HL-60 (cell line): Measurements from ENCODE around the gene MPPED1.

Source experiments
- DNase-seq, 2 experiments: peaks; one replicate each; pipeline ENCODE4 v3.0.0-alpha.2; 2010 to 2020; ENCODE audit warnings: low read depth in 1 of 2, low spot score in 1 of 2
- H3K27ac ChIP-seq: fragments of 250-450 bp; sonication (Bioruptor Pico); replicated peaks from 2 replicates; pipeline ENCODE4 v1.5.1; 2020; ENCODE audit warnings: mild to moderate bottlenecking, moderate library complexity
- H3K27me3 ChIP-seq: fragments of 250-450 bp; sonication (Bioruptor Pico); 2 replicates; pipeline ENCODE4 v1.5.1; 2021; ENCODE audit warnings: mild to moderate bottlenecking, moderate library complexity; ENCODE audit not compliant: insufficient read depth, poor library complexity, severe bottlenecking
- H3K4me3 ChIP-seq: replicated peaks from 2 replicates; pipeline ENCODE4 v1.5.1; 2011; ENCODE audit warnings: mild to moderate bottlenecking, control low read depth, low read length; ENCODE audit not compliant: insufficient read depth
- CTCF ChIP-seq: IDR thresholded peaks from one replicate; pipeline ENCODE4 v1.5.1; 2011; ENCODE audit warnings: low read length, control low read depth, inconsistent platforms; ENCODE audit not compliant: insufficient read depth
- GABPA ChIP-seq: IDR thresholded peaks from 2 replicates; pipeline ENCODE4 v1.6.1; 2012; ENCODE audit warnings: low read depth
- POLR2AphosphoS5 ChIP-seq: IDR thresholded peaks from 2 replicates; pipeline ENCODE4 v1.6.1; 2012; ENCODE audit warnings: low read depth
- REST ChIP-seq: IDR thresholded peaks from 2 replicates; pipeline ENCODE4 v1.6.1; 2012; ENCODE audit warnings: low read depth; ENCODE audit not compliant: insufficient replicate concordance
- SPI1 ChIP-seq: IDR thresholded peaks from 2 replicates; pipeline ENCODE4 v1.6.1; 2012; ENCODE audit warnings: low read depth, mild to moderate bottlenecking, borderline replicate concordance

MPPED1 gene

DNA sequence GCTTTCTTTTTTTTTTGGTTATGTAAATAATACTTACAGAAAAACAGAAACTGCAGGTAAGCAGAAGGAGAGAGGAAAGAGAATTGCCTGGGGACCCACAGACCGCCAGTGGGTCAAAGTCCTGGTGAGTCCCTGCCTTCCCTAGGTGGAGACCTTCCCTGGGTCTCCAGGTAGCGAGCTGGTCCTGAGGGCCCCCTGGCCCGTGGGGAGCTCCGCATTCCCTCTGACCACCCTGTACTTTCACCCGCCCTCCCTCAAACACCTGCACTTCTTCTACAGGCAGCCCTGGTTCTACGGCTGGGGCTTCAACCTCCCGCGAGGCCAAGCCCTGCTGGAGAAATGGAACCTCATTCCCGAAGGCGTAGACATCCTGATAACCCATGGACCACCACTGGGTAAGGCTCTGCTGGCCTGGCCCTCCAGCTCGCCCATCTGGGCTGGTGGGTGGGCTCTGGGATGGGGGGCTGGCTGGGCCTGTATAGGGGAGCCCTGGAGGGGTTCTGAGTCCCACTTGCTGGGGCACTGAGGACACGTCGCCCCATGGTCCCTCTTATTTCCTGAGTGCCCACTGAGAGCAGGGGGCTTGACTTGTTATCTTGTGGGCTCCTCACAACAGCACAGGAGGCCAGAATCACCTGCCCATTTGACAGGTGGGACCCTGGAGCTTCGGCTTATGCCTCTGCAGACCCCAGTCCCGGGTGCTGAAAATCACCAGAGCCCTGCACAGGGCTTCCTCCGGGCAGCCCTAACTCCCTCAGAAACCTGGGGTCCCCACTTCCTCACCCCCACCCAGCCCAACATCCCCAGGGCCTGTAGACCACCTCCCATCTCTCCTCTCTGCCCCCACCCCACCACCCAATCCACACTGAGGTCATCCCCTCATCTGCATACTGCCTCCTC is 86.4 kb downstream of the MPPED1 start:
- H3K27me3 ChIP-seq = no peaks in the 10 kb centered on the region
- H3K27ac ChIP-seq = no peak overlapping the region
- no peak for DNase-seq
- no peak overlapping the region for H3K4me3 ChIP-seq
- TF ChIP-seq GABPA = no peak
- no peak for TF ChIP-seq POLR2AphosphoS5
- no peak for TF ChIP-seq CTCF
- no peak for TF ChIP-seq SPI1
- no peak for TF ChIP-seq REST

DNA sequence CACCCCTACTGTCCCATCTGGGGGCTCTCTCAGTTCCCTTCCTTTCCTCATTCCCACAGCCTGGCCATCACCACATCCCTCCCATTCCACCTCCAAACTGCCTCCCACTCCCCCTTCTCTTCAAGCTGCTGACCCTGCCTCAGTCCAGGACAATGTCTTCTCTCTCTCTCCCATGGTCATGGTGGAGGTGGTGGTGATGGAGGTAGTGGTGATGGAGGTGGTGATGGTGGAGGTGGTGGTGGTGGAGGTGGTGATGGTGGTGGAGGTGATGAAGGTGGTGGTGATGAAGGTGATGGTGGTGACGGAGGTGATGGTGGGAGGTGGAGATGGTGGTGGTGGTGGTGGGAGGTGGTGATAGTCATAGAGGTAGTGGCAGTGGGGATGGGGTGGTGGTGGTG is 87.0 kb downstream of the MPPED1 start:
- Histone ChIP-seq H3K27me3 (no peaks in the 10 kb centered on the region), H3K4me3 (no peak overlapping the region), H3K27ac (no peak overlapping the region)
- no peak for TF ChIP-seq SPI1
- no peak for TF ChIP-seq POLR2AphosphoS5
- TF ChIP-seq GABPA = no peak
- DNase-seq = no peak

DNA sequence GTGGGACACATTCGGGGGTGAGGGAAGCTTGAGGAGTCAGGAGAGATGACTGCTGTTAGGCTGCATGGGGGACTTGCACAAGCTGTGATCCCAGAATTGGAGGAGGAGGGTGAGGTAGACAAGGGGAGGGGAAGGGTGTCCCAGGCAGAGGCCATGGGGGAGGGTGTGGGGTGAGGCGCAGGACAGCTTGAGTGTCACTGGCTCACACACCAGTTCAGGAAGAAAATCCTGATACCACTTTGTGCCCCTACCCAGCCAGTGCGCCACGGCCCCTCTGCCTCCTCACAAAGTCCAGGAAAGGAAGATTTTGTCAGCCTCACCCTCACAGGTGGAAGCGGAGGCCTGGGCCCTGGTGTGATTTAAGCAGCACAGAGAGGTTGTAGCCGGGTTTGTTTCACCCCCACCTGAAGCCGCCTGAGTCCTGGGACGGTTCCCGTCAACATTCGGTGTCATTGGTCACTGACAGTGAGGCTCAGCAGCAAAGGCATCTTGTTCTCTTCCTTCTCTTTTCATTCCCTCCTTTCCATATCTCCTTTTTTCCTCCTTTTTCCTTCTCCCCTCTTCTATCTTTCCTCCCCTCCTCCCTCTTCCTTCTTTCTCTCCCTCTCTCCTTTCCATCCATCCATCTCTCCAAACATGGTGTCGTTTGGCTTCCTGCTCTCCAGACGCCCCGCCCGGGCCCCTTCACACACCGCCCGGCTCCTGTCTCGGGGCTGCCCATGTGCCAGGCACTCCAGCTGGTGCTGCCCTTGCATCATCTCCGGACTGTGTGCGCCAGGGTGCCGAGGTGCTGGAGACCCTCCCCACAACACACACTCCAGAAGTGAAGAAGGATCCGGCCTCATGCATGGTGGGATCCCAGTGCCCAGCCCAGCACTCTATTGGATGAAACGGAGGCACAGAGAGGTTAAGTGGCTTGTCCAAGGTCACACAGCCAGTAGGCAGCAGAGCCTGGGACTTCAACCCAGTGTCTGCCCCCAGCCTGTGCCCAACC is 89.3 kb downstream of the MPPED1 start:
- no peak overlapping the region for H3K27ac ChIP-seq
- H3K27me3 ChIP-seq = no peaks in the 10 kb centered on the region
- DNase-seq = no peak
- TF ChIP-seq SPI1 (no peak), REST (no peak), CTCF (no peak), POLR2AphosphoS5 (no peak), GABPA (no peak)
- no peak overlapping the region for H3K4me3 ChIP-seq

- TF ChIP-seq SPI1 = no peak
- TF ChIP-seq CTCF = no peak
- no peak for TF ChIP-seq REST
- no peak for TF ChIP-seq GABPA
- TF ChIP-seq POLR2AphosphoS5 = no peak
- H3K27ac ChIP-seq = no peak overlapping the region
- no peaks in the 10 kb centered on the region for H3K27me3 ChIP-seq
- no peak overlapping the region for H3K4me3 ChIP-seq
- DNase-seq = no peak
Measured at GRCh38 chr22:43501878-43502277, 90.1 kb downstream of the MPPED1 start.
